K562 (cell line): ENCODE measurements around the gene FEN1. TPM values are rescaled to one million over a fixed set of nuclear protein-coding genes. Genes with fewer than 3 reads are reported as not detected.
A peak's percentile ranks its signal among the peaks of the same experiment; 100 is the strongest.

Experiments
- BMI1 ChIP-seq: fragments of 150-350 bp; IDR thresholded peaks from 2 replicates; pipeline ENCODE4 v1.6.1; 2014; ENCODE audit warnings: low read length
- BRF2 ChIP-seq: IDR thresholded peaks from 3 replicates; pipeline ENCODE4 v1.6.1; 2011; ENCODE audit warnings: borderline replicate concordance, mild to moderate bottlenecking; ENCODE audit not compliant: insufficient read length, insufficient read depth
- FOXK2 ChIP-seq, 2 experiments: fragments of 450-650 bp; IDR thresholded peaks in 1 of 2; conservative IDR thresholded peaks in 1 of 2; 2 replicates each; pipeline ENCODE4 v1.6.1; 2016; ENCODE audit warnings: low read depth in 2 of 2, mild to moderate bottlenecking in 1 of 2
- GABPB2 ChIP-seq: fragments of 250-450 bp; sonication (Bioruptor Pico); conservative IDR thresholded peaks from 2 replicates; pipeline ENCODE4 v1.5.1; 2021; ENCODE audit warnings: mild to moderate bottlenecking
- GATA2 ChIP-seq: sonication (generic); formaldehyde crosslinking; IDR thresholded peaks from 2 replicates; pipeline ENCODE4 v1.4.0; 2020; ENCODE audit warnings: mild to moderate bottlenecking, missing genetic modification reagents
- HMGN3 ChIP-seq: IDR thresholded peaks from 2 replicates; pipeline ENCODE4 v1.6.1; 2011; ENCODE audit warnings: borderline replicate concordance, low read depth, mild to moderate bottlenecking, mixed read lengths, low read length; ENCODE audit not compliant: insufficient read length; ENCODE audit errors: extremely low read depth
- HNRNPH1 ChIP-seq: fragments of 200-400 bp; formaldehyde crosslinking; optimal IDR thresholded peaks from 2 replicates; pipeline ENCODE3; 2017; ENCODE audit warnings: low read depth, mild to moderate bottlenecking, low read length, moderate library complexity
- HNRNPL ChIP-seq: fragments of 200-400 bp; formaldehyde crosslinking; IDR thresholded peaks from 2 replicates; pipeline ENCODE4 v1.6.1; 2017; ENCODE audit warnings: low read depth, mild to moderate bottlenecking, low read length
- MITF ChIP-seq: IDR thresholded peaks from 2 replicates; pipeline ENCODE4 v1.6.1; 2014; ENCODE audit warnings: antibody characterized with exemption
- MNT ChIP-seq, 2 experiments: fragments of 450-650 bp; conservative IDR thresholded peaks; 2 replicates each; pipeline ENCODE4 v1.6.1; 2017; ENCODE audit warnings: mild to moderate bottlenecking in 2 of 2, moderate library complexity in 2 of 2
- RBBP5 ChIP-seq: fragments of 200-600 bp; sonication (generic); IDR thresholded peaks from 2 replicates; pipeline ENCODE4 v1.6.1; 2012; ENCODE audit warnings: borderline replicate concordance, mild to moderate bottlenecking, low read length, control low read depth, inconsistent platforms; ENCODE audit not compliant: insufficient read depth, poor library complexity, severe bottlenecking
- SRSF7 ChIP-seq: fragments of 200-400 bp; formaldehyde crosslinking; optimal IDR thresholded peaks from 2 replicates; pipeline ENCODE3; 2017; ENCODE audit warnings: mild to moderate bottlenecking, low read depth, low read length
- THRB ChIP-seq: fragments of 450-650 bp; formaldehyde crosslinking; conservative IDR thresholded peaks from 2 replicates; pipeline ENCODE4 v1.4.0; 2022; ENCODE audit warnings: mild to moderate bottlenecking, missing genetic modification characterization
- ZNF23 ChIP-seq: fragments of 250-450 bp; sonication (Bioruptor Pico); IDR thresholded peaks from 2 replicates; pipeline ENCODE4 v1.4.0; 2020; ENCODE audit warnings: mild to moderate bottlenecking
- ZNF780A ChIP-seq: fragments of 250-450 bp; sonication (Bioruptor Pico); IDR thresholded peaks from 2 replicates; pipeline ENCODE4 v1.5.0; 2021; ENCODE audit warnings: mild to moderate bottlenecking
- polyA plus RNA-seq, 8 experiments: library from polyadenylated mRNA; depleted of rRNA in 4 of 8; stranded (reverse) in 5 of 8; unstranded in 3 of 8; fragments of >200 nt; fragmentation: Nextera tagmentation in 2 of 8; fragmentation: Illumina TruSeq in 1 of 8; extraction: Ambion mirVana in 2 of 8; extraction: Trizol in 1 of 8; gene quantifications; 2 replicates each; pipeline versions ENCODE4 v1.2.1 to v1.2.3, GENCODE V29; 2011 to 2014; ENCODE audit warnings: inconsistent platforms in 1 of 8, missing spikeins in 1 of 8
- total RNA-seq, 7 experiments: library from RNA; depleted of rRNA in 6 of 7; stranded (reverse); fragments of >200 nt in 6 of 7; fragmentation: Illumina TruSeq in 2 of 7; extraction: Trizol in 2 of 7; gene quantifications; 2 replicates each; pipeline versions ENCODE4 v1.2.1 to v1.2.3, GENCODE V29; 2011 to 2021; ENCODE audit warnings: low replicate concordance in 1 of 7

The FEN1 gene
- total and polyA plus RNA-seq, 9 of the 15 experiments (the other 6 are each of a cell fraction or from before 2014, with no cell fraction given): 58.1 to 156 (median 137) TPM

GRCh38 chr11:61814958-61815789, 22.5 kb downstream of the FEN1 start (continued):
- TF ChIP-seq MNT (conservative IDR thresholded peaks at IDR 0.05) (peak; percentile 59 to 68), HNRNPL (no peak), BMI1 (no peak), GABPB2 (no peak), ZNF23 (CRISPR knock-in tag) (no peak), SRSF7 (no peak), HMGN3 (peak; percentile 83), FOXK2 (conservative IDR thresholded peaks at IDR 0.05 in 1 of 2, IDR thresholded peaks at IDR 0.05 in 1 of 2; ENCODE audit: low read depth in 2 of 2) (peak; percentile 9 to 38; a peak in 1 of 4 replicates), BRF2 (no peak), ZNF780A (CRISPR knock-in tag) (peak; percentile 49; the same call in 1 of the 2 replicates), GATA2 (CRISPR knock-in tag) (no peak), RBBP5 (no peak), THRB (CRISPR knock-in tag) (peak; percentile 89), MITF (no peak), HNRNPH1 (no peak)
